SK-N-SH (cell line): ENCODE results near the gene FAIM2. TPM values are rescaled to one million over a fixed set of nuclear protein-coding genes. Genes with fewer than 3 reads are reported as not detected.

Experiments
- CTCF ChIA-PET: fragments of 300-600, 350-600 bp; formaldehyde crosslinking; extraction: SDS; loops from one replicate; lab custom pipeline; 2021; lab: Yijun Ruan, JAX
- POLR2A ChIA-PET: fragments of 350-600 bp; sonication (Branson Sonifier 250); formaldehyde crosslinking; extraction: SDS; loops from one replicate; lab custom pipeline; 2020; ENCODE audit warnings: antibody characterized with exemption, inconsistent platforms; lab: Yijun Ruan, JAX
- DNase-seq: peaks from one replicate; pipeline ENCODE4 v3.0.0; 2012
- H2AFZ ChIP-seq: fragments of 200-600 bp; sonication (generic); 2 replicates; pipeline ENCODE4 v1.8.1; 2016; ENCODE audit warnings: antibody characterized with exemption, mild to moderate bottlenecking, low read depth
- H3F3A ChIP-seq: fragments of 200-600 bp; sonication (generic); replicated peaks from 2 replicates; pipeline ENCODE3; 2016; ENCODE audit warnings: antibody characterized with exemption, mild to moderate bottlenecking; ENCODE audit not compliant: insufficient read depth
- H3K27ac ChIP-seq, 2 experiments: fragments of 200-500 bp in 1 of 2; fragments of 200-600 bp in 1 of 2; sonication (Bioruptor generic) in 1 of 2; sonication (generic), shearing (Covaris generic) in 1 of 2; 2 replicates each; pipeline versions ENCODE4 v1.5.1 to v1.6.1; 2014 to 2016; ENCODE audit warnings: low read depth in 2 of 2, inconsistent platforms in 1 of 2, low read length in 1 of 2, mild to moderate bottlenecking in 1 of 2, mixed read lengths in 1 of 2
- H3K27me3 ChIP-seq: fragments of 200-600 bp; sonication (generic), shearing (Covaris generic); 2 replicates; pipeline ENCODE4 v1.6.1; 2016; ENCODE audit warnings: mixed run types; ENCODE audit not compliant: insufficient read depth
- H3K36me3 ChIP-seq, 2 experiments: fragments of 200-500 bp in 1 of 2; fragments of 200-600 bp in 1 of 2; sonication (Bioruptor generic) in 1 of 2; sonication (generic) in 1 of 2; replicated peaks in 1 of 2; 2 replicates each; pipeline versions ENCODE3 to v1.5.1; 2014 to 2016; ENCODE audit warnings: low read length in 1 of 2, mild to moderate bottlenecking in 1 of 2; ENCODE audit not compliant: insufficient read depth in 2 of 2, control insufficient read depth in 1 of 2
- H3K4me1 ChIP-seq, 2 experiments: fragments of 200-500 bp in 1 of 2; fragments of 200-600 bp in 1 of 2; sonication (Bioruptor generic) in 1 of 2; sonication (generic), shearing (Covaris generic) in 1 of 2; 2 replicates each; pipeline versions ENCODE4 v1.5.1 to v1.6.1; 2014 to 2016; ENCODE audit warnings: low read depth in 1 of 2, low read length in 1 of 2, mixed run types in 1 of 2; ENCODE audit not compliant: insufficient read depth in 2 of 2, control insufficient read depth in 1 of 2
- H3K4me2 ChIP-seq: fragments of 200-600 bp; sonication (generic), shearing (Covaris generic); 2 replicates; pipeline ENCODE4 v1.6.1; 2017; ENCODE audit warnings: mixed run types
- H3K4me3 ChIP-seq, 2 experiments: fragments of 200-500 bp in 1 of 2; fragments of 200-600 bp in 1 of 2; sonication (Bioruptor generic) in 1 of 2; sonication (generic), shearing (Covaris generic) in 1 of 2; 2 replicates each; pipeline versions ENCODE4 v1.5.1 to v1.8.1; 2014 to 2016; ENCODE audit warnings: low read depth in 2 of 2, inconsistent platforms in 1 of 2, low read length in 1 of 2, mild to moderate bottlenecking in 1 of 2, mixed read lengths in 1 of 2, moderate library complexity in 1 of 2
- H3K79me2 ChIP-seq: fragments of 200-600 bp; sonication (generic); 2 replicates; pipeline ENCODE4 v1.8.1; 2017; ENCODE audit warnings: mild to moderate bottlenecking; ENCODE audit not compliant: insufficient read depth
- H3K9ac ChIP-seq: fragments of 200-600 bp; sonication (generic); 2 replicates; pipeline ENCODE4 v1.6.1; 2017; ENCODE audit warnings: mixed run types
- H3K9me2 ChIP-seq: fragments of 200-600 bp; sonication (generic); 2 replicates; pipeline ENCODE4 v1.6.1; 2017; ENCODE audit warnings: mixed run types
- H3K9me3 ChIP-seq: fragments of 200-600 bp; sonication (generic); 2 replicates; pipeline ENCODE4 v1.6.1; 2017; ENCODE audit warnings: mixed run types, mild to moderate bottlenecking, moderate library complexity
- H4K20me1 ChIP-seq: fragments of 200-600 bp; sonication (generic); 2 replicates; pipeline ENCODE4 v1.6.1; 2017; ENCODE audit warnings: mild to moderate bottlenecking, mixed run types; ENCODE audit not compliant: insufficient read depth
- CHD2 ChIP-seq: fragments of 150-350 bp; IDR thresholded peaks from 2 replicates; pipeline ENCODE4 v1.6.1; 2018; ENCODE audit warnings: low read length; ENCODE audit not compliant: partially characterized antibody
- ELF1 ChIP-seq: IDR thresholded peaks from 2 replicates; pipeline ENCODE4 v1.4.0; 2012
- FOSL2 ChIP-seq: IDR thresholded peaks from 2 replicates; pipeline ENCODE4 v1.4.0; 2012; ENCODE audit warnings: low read depth, mild to moderate bottlenecking, moderate library complexity, borderline replicate concordance
- FOXJ3 ChIP-seq: sonication (generic); formaldehyde crosslinking; IDR thresholded peaks from 2 replicates; pipeline ENCODE4 v1.5.1; 2020; ENCODE audit warnings: mild to moderate bottlenecking, missing genetic modification reagents
- FOXM1 ChIP-seq: IDR thresholded peaks from 2 replicates; pipeline ENCODE4 v1.4.0; 2012; ENCODE audit warnings: low read depth, mild to moderate bottlenecking
- GATA2 ChIP-seq: sonication (generic); formaldehyde crosslinking; IDR thresholded peaks from 2 replicates; pipeline ENCODE4 v1.5.0; 2020; ENCODE audit warnings: mild to moderate bottlenecking, missing genetic modification reagents
- JUND ChIP-seq: IDR thresholded peaks from 2 replicates; pipeline ENCODE4 v1.4.0; 2012
- MEF2A ChIP-seq: IDR thresholded peaks from 2 replicates; pipeline ENCODE4 v1.4.0; 2012; ENCODE audit warnings: low read depth, borderline replicate concordance
- MXI1 ChIP-seq: IDR thresholded peaks from 2 replicates; pipeline ENCODE4 v1.6.1; 2012; ENCODE audit warnings: mild to moderate bottlenecking, low read depth, low read length, improper control_type of control experiment
- NFIC ChIP-seq: IDR thresholded peaks from 2 replicates; pipeline ENCODE4 v1.4.0; 2012; ENCODE audit warnings: borderline replicate concordance
- RCOR1 ChIP-seq: fragments of 150-350 bp; IDR thresholded peaks from 2 replicates; pipeline ENCODE4 v1.6.1; 2017; ENCODE audit warnings: antibody characterized with exemption, low read length
- RFX5 ChIP-seq: IDR thresholded peaks from 2 replicates; pipeline ENCODE4 v1.6.1; 2012; ENCODE audit warnings: mild to moderate bottlenecking, improper control_type of control experiment, low read length
- RXRA ChIP-seq: IDR thresholded peaks from 2 replicates; pipeline ENCODE4 v1.4.0; 2012; ENCODE audit warnings: low read depth, mild to moderate bottlenecking, borderline replicate concordance
- SMC3 ChIP-seq: IDR thresholded peaks from 2 replicates; pipeline ENCODE4 v1.6.1; 2012; ENCODE audit warnings: low read depth, low read length, improper control_type of control experiment
- YY1 ChIP-seq: IDR thresholded peaks from 2 replicates; pipeline ENCODE4 v1.4.0; 2012; ENCODE audit warnings: low read depth, mild to moderate bottlenecking
- WGBS: methylation state at CpG from one replicate; pipeline ENCODE4 v1.1.6; 2017; ENCODE audit warnings: low lambda C conversion rate; 5-methylcytosine and 5-hydroxymethylcytosine counted together
- polyA plus RNA-seq, 3 experiments: library from polyadenylated mRNA; depleted of rRNA; stranded (reverse); fragments of >200 nt; gene quantifications; 2 replicates each; pipeline ENCODE4 v1.2.3, GENCODE V29; 2012
- TF ChIP-seq, protein P1 (sequence below): IDR thresholded peaks from 2 replicates; pipeline ENCODE4 v1.4.0; 2012; ENCODE audit warnings: low read depth
- TF ChIP-seq, protein P2 (sequence below): fragments of 150-350 bp; IDR thresholded peaks from 2 replicates; pipeline ENCODE4 v1.6.1; 2016; ENCODE audit warnings: mild to moderate bottlenecking, low read depth, low read length
- TF ChIP-seq, protein P3 (sequence below): fragments of 150-350 bp; IDR thresholded peaks from 2 replicates; pipeline ENCODE4 v1.6.1; 2017; ENCODE audit warnings: antibody characterized with exemption, low read length, low read depth, borderline replicate concordance
- TF ChIP-seq, protein P4 (sequence below): IDR thresholded peaks from 2 replicates; pipeline ENCODE4; 2012
- TF ChIP-seq, protein P5 (sequence below): IDR thresholded peaks from 2 replicates; pipeline ENCODE4 v1.4.0; 2012; ENCODE audit warnings: low read depth, borderline replicate concordance

Gene FAIM2
- polyA plus RNA-seq, 1 of the 3 experiments (the other 2 are of a cell fraction) = 11.3 TPM

DNA sequence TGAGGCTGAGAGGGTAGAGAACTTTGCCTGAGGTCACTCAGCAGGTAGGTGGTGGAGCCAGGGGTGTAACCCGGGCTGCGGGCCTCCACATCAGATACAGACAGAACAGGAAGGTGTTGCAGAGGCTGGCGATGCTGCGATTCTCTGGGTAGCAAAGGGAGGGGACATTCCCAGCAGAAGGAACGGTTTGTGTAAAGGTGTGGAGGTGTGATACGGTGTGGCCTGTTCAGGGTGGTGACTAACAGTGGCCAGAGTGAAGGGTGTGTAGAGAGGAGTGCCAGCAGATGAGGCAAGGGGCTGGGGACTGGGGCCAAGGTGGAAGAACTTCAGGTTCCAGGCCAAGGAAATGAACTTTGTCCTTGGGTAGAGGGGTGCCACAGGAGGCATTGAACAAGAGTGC is 18.2 kb upstream of the FAIM2 start:
- TF ChIP-seq GATA2 (CRISPR knock-in tag) = no peak
- TF ChIP-seq, protein P1, sequence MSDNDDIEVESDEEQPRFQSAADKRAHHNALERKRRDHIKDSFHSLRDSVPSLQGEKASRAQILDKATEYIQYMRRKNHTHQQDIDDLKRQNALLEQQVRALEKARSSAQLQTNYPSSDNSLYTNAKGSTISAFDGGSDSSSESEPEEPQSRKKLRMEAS = no peak
- no peak for TF ChIP-seq NFIC
- no peak for TF ChIP-seq RFX5
- no peak for TF ChIP-seq RXRA
- TF ChIP-seq MXI1 = no peak
- no peak for TF ChIP-seq ELF1
- no peak for TF ChIP-seq FOXM1
- no peak for TF ChIP-seq SMC3
- TF ChIP-seq, protein P2, sequence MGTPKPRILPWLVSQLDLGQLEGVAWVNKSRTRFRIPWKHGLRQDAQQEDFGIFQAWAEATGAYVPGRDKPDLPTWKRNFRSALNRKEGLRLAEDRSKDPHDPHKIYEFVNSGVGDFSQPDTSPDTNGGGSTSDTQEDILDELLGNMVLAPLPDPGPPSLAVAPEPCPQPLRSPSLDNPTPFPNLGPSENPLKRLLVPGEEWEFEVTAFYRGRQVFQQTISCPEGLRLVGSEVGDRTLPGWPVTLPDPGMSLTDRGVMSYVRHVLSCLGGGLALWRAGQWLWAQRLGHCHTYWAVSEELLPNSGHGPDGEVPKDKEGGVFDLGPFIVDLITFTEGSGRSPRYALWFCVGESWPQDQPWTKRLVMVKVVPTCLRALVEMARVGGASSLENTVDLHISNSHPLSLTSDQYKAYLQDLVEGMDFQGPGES = no peak
- TF ChIP-seq CHD2 = no peak
- TF ChIP-seq, protein P3, sequence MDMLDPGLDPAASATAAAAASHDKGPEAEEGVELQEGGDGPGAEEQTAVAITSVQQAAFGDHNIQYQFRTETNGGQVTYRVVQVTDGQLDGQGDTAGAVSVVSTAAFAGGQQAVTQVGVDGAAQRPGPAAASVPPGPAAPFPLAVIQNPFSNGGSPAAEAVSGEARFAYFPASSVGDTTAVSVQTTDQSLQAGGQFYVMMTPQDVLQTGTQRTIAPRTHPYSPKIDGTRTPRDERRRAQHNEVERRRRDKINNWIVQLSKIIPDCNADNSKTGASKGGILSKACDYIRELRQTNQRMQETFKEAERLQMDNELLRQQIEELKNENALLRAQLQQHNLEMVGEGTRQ = no peak
- TF ChIP-seq JUND = no peak
- TF ChIP-seq RCOR1 = no peak
- TF ChIP-seq FOSL2 = no peak
- TF ChIP-seq, protein P4, sequence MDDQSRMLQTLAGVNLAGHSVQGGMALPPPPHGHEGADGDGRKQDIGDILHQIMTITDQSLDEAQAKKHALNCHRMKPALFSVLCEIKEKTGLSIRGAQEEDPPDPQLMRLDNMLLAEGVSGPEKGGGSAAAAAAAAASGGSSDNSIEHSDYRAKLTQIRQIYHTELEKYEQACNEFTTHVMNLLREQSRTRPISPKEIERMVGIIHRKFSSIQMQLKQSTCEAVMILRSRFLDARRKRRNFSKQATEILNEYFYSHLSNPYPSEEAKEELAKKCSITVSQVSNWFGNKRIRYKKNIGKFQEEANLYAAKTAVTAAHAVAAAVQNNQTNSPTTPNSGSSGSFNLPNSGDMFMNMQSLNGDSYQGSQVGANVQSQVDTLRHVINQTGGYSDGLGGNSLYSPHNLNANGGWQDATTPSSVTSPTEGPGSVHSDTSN = no peak
- no peak for TF ChIP-seq FOXJ3 (CRISPR knock-in tag)
- TF ChIP-seq, protein P5, sequence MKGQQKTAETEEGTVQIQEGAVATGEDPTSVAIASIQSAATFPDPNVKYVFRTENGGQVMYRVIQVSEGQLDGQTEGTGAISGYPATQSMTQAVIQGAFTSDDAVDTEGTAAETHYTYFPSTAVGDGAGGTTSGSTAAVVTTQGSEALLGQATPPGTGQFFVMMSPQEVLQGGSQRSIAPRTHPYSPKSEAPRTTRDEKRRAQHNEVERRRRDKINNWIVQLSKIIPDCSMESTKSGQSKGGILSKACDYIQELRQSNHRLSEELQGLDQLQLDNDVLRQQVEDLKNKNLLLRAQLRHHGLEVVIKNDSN = no peak
- no peak for TF ChIP-seq YY1
- TF ChIP-seq MEF2A = no peak
- TF ChIP-seq, all 33 proteins: peak for 0
- CTCF ChIA-PET = no interaction called here
- no peak overlapping the region for H3K9ac ChIP-seq
- no peaks in the 10 kb centered on the region for H3F3A ChIP-seq
- no peaks in the 10 kb centered on the region for H3K9me2 ChIP-seq
- H2AFZ ChIP-seq = no peak overlapping the region
- H4K20me1 ChIP-seq = no peaks in the 10 kb centered on the region
- H3K4me3 ChIP-seq = no peak overlapping the region
- H3K27me3 ChIP-seq = no peaks in the 10 kb centered on the region
- WGBS = 74% methylated on average over 6 of the region's 6 CpGs
- H3K4me1 ChIP-seq = peaks cover 0 to 4% of the 10 kb centered on the region in 2 experiments; a peak in 1 of 4 replicates
- H3K36me3 ChIP-seq = no peaks in the 10 kb centered on the region
- H3K27ac ChIP-seq = no peak overlapping the region
- POLR2A ChIA-PET = interaction anchor here (1.3 kb wide), 1 partner anchor 24 kb away, joined by 3 read pairs; no protein-coding TSS in a partner anchor
- no peak for DNase-seq
- H3K79me2 ChIP-seq = no peaks in the 10 kb centered on the region
- H3K9me3 ChIP-seq = no peaks in the 10 kb centered on the region
- H3K4me2 ChIP-seq = no peak overlapping the region
